ENCODE data around the gene TRMT10A.

TRMT10A gene, protein sequence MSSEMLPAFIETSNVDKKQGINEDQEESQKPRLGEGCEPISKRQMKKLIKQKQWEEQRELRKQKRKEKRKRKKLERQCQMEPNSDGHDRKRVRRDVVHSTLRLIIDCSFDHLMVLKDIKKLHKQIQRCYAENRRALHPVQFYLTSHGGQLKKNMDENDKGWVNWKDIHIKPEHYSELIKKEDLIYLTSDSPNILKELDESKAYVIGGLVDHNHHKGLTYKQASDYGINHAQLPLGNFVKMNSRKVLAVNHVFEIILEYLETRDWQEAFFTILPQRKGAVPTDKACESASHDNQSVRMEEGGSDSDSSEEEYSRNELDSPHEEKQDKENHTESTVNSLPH

DNA sequence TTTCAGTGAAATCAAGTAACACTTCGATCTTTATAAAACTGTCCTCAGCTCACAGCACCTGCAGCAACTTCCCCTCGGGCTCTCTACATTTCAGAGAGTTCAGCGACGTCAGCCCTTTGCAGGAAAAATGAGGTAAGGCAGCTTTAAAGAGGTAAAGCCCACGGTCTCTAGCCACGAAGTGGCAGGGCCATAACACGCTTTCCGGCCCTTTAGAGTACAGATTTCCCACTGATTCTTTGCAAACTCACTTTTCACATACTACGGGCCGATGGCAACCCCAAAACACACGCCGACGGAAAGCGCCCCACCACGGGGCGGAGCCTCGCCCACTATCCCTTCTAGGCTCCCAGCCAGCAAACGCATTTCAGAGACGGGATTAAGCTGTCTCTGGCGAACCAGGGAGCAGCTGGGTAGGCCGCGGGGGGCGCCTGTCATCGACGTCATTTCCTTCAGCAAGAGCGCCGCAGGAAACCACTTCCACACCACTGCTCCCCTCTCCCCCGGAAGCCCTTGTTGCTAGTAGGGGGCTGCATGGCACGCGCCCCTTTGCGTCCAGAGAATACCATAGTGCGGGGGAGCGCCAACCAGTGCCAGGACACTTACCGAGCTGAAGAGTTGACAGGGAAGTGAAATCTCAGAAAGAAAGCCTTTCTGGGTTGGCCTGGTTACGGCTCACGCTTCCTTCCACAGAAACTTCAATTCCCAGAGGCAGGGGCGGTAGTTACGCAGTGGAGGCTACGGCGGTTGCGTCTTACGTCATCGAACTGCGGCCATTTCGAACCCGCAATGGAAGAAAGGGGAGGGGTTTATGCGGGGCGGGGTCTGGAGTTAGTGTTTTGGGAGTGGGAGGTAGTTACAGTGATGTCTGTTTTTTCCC lies at the start of gene TRMT10A:
TSS of gene TRMT10A (minus strand) at position 730 of the 877 bp plus-strand sequence. CDS start 4,701 bp downstream, outside the sequence.
- Mint-ChIP-seq H3K4me1 (ENCODE audit: low read depth) (peaks cover 16% of the 10 kb centered on the region), H3K9me3 (no peaks in the 10 kb centered on the region), H3K27me3 (ENCODE audit: low read depth) (peaks cover 24% of the 10 kb centered on the region)

DNA sequence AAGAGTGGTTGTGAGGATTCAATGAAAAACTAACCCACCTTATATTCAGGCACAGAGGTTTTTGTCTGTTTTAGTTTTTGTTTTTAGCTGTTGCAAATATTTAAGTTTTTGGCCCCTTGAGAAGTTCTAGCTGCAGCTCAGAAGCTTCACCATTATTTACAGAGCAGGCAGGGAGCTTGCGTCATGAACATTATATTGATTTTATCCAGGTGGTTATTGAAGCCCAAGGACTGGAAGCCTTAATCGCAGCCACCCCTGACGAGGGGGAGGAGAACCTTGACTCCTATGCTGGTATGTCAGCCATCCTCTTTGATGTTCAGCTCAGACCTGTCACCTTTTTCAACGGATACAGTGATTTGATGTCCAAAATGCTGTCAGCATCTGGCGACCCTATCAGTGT lies 48.9 kb upstream of the TRMT10A start:
- no peaks in the 10 kb centered on the region for H3K36me3 Mint-ChIP-seq (ENCODE audit: low read depth)
- peaks cover 3% of the 10 kb centered on the region for H3K27me3 Mint-ChIP-seq (ENCODE audit: low read depth)
- H3K4me1 Mint-ChIP-seq (ENCODE audit: low read depth), result no peaks in the 10 kb centered on the region
- no peak overlapping the region for H3K4me3 Mint-ChIP-seq
- no peak overlapping the region for H3K27ac Mint-ChIP-seq
- no peaks in the 10 kb centered on the region for H3K9me3 Mint-ChIP-seq

More for the DNA sequence above, at the start of gene TRMT10A:
- Mint-ChIP-seq H3K4me3 (peak within 1 kb of the TSS; percentile 98), H3K27ac (peak within 1 kb of the TSS; percentile 99), H3K36me3 (ENCODE audit: low read depth) (no peaks in the 10 kb centered on the region)

DNA sequence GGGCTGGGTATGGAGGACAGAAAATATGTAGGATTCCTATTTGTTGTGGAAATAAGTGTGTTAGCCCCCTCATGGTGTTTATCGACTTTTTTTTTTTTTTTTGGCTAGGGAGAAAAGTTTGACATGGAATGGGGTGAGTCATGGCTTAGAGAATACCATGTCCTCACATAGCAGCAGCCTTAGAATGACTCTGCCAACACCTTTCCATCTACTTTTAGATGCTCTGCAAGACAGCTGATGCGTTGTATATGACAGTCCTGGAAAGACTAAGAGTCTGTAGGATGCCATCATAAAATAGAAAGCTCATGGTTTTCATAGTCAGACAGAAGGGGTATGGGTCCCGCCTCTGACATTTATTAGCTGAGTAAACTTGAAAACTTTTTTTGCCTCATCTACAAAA lies 48.4 kb upstream of the TRMT10A start:
- no peaks in the 10 kb centered on the region for H3K9me3 Mint-ChIP-seq
- peaks cover 3% of the 10 kb centered on the region for H3K27me3 Mint-ChIP-seq (ENCODE audit: low read depth)
- no peak overlapping the region for H3K4me3 Mint-ChIP-seq
- H3K4me1 Mint-ChIP-seq (ENCODE audit: low read depth), result no peaks in the 10 kb centered on the region
- H3K36me3 Mint-ChIP-seq (ENCODE audit: low read depth), result no peaks in the 10 kb centered on the region
- H3K27ac Mint-ChIP-seq, result no peak overlapping the region

DNA sequence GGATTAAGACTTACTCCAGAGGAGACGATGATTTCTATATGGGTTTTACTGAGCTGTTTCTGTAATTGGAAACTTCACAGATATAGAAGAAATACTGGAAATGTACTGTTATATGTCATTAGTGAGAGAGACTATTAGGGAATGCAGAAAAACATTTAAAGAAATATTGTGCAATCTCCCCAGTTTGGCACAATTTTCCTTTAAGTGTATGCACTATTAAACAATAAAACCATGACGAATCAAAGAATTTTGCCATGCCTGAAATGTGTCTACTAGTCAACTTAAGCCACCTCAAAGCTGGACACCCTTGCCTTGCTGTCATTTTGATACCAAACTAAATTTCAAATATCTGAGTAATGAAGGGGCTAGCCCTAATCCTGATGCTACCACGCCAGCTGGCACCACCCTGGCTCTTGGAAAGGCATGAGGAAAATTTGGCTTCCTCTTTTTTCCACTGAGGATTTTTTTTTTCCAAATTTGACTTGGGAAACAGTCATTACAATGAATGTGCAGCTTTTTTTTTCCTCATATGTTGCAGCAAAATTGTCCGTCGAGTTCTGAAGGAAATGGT lies 46.9 kb upstream of the TRMT10A start:
- H3K9me3 Mint-ChIP-seq, result no peaks in the 10 kb centered on the region
- peaks cover 5% of the 10 kb centered on the region for H3K27me3 Mint-ChIP-seq (ENCODE audit: low read depth)
- no peak overlapping the region for H3K27ac Mint-ChIP-seq
- no peaks in the 10 kb centered on the region for H3K4me1 Mint-ChIP-seq (ENCODE audit: low read depth)
- no peak overlapping the region for H3K4me3 Mint-ChIP-seq
- no peaks in the 10 kb centered on the region for H3K36me3 Mint-ChIP-seq (ENCODE audit: low read depth)

DNA sequence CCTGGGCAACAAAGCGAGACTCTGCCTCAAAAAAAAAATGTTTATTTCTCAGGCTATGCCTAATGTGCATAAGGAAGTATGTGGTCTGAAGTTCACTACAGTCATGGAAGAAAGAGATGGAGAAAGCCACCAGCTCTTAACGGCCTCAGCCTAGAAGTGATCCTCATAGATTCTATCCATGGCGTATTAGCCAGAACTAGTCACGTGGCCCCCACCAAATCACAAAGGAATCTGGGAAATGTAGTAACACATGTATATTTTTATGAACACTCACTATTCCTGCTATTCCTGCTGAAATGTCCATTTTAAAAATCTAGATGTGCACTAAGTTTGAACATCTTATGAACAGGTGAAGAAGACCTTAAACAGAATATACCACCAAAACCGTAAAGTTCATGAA lies 44.6 kb upstream of the TRMT10A start:
- Mint-ChIP-seq H3K27ac (no peak overlapping the region), H3K36me3 (ENCODE audit: low read depth) (no peaks in the 10 kb centered on the region), H3K9me3 (no peaks in the 10 kb centered on the region), H3K27me3 (ENCODE audit: low read depth) (peaks cover 18% of the 10 kb centered on the region), H3K4me3 (no peak overlapping the region), H3K4me1 (ENCODE audit: low read depth) (no peaks in the 10 kb centered on the region)

DNA sequence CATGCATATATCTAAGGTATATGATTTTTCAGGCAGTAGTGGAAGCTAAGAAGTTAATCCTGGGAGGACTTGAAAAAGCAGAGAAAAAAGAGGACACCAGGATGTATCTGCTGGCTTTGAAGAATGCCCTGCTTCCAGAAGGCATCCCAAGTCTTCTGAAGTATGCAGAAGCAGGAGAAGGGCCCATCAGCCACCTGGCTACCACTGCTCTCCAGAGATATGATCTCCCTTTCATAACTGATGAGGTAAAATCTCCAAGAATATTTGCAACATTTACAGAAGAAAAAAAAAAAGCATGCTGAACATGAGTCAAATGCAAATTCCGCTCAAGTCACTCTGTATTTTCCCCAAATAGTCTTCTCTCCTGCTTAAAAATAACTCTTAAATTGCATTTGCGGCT lies 42.9 kb upstream of the TRMT10A start:
- no peak overlapping the region for H3K27ac Mint-ChIP-seq
- H3K4me1 Mint-ChIP-seq (ENCODE audit: low read depth), result no peaks in the 10 kb centered on the region
- no peak overlapping the region for H3K4me3 Mint-ChIP-seq
- H3K27me3 Mint-ChIP-seq (ENCODE audit: low read depth), result peaks cover 20% of the 10 kb centered on the region
- no peaks in the 10 kb centered on the region for H3K36me3 Mint-ChIP-seq (ENCODE audit: low read depth)
- no peaks in the 10 kb centered on the region for H3K9me3 Mint-ChIP-seq

DNA sequence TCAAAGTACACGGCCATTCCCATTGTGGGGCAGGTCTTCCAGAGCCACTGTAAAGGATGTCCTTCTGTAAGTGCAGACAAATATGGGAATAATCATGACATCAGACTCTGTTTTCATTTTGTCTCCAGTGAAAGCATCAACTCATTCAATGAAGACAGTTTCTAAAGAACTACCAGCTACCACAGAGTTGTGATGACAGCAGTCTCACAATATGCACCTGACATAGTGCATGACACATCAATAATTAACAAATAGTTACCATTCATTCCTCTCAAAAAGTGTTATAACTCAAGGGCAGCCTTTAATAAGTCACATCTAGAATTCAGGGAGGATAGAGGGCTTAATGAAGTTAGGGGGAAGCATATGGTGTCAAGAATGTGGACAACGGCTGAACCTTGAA lies 31.0 kb upstream of the TRMT10A start:
- H3K4me1 Mint-ChIP-seq (ENCODE audit: low read depth), result no peaks in the 10 kb centered on the region
- H3K4me3 Mint-ChIP-seq, result no peak overlapping the region
- H3K9me3 Mint-ChIP-seq, result no peaks in the 10 kb centered on the region
- no peaks in the 10 kb centered on the region for H3K36me3 Mint-ChIP-seq (ENCODE audit: low read depth)
- no peak overlapping the region for H3K27ac Mint-ChIP-seq
- H3K27me3 Mint-ChIP-seq (ENCODE audit: low read depth), result peaks cover 6% of the 10 kb centered on the region

DNA sequence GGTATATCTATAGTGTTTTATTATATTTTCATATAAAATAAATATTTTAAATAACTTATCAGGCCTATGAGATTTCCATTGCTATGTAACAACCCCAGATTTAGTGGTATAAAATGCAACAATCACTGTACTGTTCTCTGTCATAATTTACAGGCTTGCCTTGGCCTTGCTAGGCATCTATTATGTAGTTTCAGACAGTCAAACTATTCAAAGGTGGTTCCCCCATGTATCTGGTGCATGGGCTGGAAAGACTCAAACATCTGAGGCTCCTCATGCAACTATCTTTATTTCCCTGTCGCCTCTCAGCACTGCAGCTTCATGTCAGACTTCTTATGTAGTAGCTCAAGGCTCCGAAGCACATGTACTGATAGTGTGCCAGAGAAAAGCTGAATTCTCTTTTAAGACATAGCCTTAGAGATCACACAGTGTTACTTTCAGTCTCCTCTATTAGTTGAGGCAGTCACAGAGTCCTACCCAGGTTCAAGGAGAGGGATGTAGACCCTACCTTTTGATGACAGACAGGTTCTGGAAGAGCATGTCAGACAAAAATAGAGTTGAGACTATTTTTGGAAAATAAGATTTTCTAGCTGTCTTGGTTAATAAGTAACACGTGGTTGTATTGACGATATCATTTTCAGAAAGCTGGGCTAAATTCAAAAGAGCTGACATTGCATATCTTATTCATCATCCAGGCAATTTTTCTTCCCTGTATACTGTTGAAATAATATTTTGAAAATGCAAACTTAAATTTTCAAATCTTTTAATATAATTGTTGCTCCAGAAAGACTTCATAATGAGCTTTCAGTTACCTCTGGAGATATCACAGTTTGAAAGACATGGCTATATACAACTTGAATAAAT lies 30.2 kb upstream of the TRMT10A start:
- Mint-ChIP-seq H3K4me1 (ENCODE audit: low read depth) (no peaks in the 10 kb centered on the region), H3K4me3 (no peak overlapping the region), H3K27me3 (ENCODE audit: low read depth) (peaks cover 6% of the 10 kb centered on the region), H3K27ac (no peak overlapping the region), H3K9me3 (no peaks in the 10 kb centered on the region), H3K36me3 (ENCODE audit: low read depth) (no peaks in the 10 kb centered on the region)

DNA sequence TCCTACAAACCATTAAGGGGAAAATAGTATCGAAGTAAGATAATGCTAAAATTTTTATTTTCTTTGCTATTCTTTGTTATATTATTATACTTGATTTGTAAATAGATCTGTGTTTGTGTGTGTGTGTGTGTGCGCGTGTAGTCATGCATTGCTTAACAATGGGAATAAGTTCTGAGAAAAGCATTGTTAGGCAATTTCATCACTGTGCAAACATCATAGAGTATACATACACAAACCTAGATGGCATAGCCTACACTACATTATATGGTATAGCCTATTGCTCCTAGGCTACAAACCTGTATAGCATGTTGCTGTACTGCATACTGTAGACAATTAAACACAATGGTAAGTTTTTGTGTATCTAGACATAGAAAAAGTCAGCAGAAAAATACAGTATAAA lies 27.9 kb upstream of the TRMT10A start:
- no peak overlapping the region for H3K4me3 Mint-ChIP-seq
- no peak overlapping the region for H3K27ac Mint-ChIP-seq
- no peaks in the 10 kb centered on the region for H3K9me3 Mint-ChIP-seq
- no peaks in the 10 kb centered on the region for H3K36me3 Mint-ChIP-seq (ENCODE audit: low read depth)
- H3K27me3 Mint-ChIP-seq (ENCODE audit: low read depth), result peaks cover 4% of the 10 kb centered on the region
- H3K4me1 Mint-ChIP-seq (ENCODE audit: low read depth), result no peaks in the 10 kb centered on the region

DNA sequence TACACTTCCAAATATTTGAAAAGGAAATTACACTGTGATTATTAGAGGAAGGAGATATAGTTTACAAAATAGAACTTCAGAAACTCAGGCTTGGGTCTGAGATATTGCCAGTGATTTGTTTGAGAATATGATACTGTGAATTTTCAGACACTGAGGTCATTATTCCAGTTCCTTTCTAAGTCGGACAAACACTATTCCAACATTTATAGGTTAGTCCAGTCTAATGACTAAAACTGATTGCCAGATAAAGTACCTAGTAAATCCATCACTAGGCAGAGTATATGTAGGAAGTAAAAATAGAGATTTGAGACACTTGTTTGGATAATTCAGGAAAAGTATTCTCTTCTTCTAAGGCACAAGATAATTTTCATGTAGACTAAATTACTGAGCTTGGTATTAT lies 24.0 kb upstream of the TRMT10A start:
- H3K27me3 Mint-ChIP-seq (ENCODE audit: low read depth), result peaks cover 12% of the 10 kb centered on the region
- no peaks in the 10 kb centered on the region for H3K4me1 Mint-ChIP-seq (ENCODE audit: low read depth)
- H3K36me3 Mint-ChIP-seq (ENCODE audit: low read depth), result no peaks in the 10 kb centered on the region
- no peaks in the 10 kb centered on the region for H3K9me3 Mint-ChIP-seq
- H3K4me3 Mint-ChIP-seq, result no peak overlapping the region
- no peak overlapping the region for H3K27ac Mint-ChIP-seq

DNA sequence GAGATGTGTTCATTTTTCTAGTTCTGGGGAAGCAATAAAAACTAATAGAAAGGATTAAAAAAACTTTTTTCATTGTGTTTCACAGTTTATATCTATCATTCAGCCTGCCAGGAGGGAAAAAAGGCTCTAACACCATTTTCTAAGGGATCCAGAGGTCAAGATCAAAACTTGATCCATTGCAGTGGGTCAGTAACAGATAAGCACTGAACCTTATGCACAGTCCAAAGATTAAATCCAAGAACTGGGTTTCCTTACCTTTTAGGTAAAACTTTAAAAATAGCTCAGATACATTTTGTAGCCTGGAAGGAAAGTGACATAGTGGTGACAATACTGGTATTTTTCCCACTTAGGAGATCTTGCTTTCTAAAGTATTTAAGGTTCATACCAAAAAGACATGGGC lies 23.5 kb upstream of the TRMT10A start:
- Mint-ChIP-seq H3K4me3 (no peak overlapping the region), H3K9me3 (no peaks in the 10 kb centered on the region), H3K27me3 (ENCODE audit: low read depth) (peaks cover 14% of the 10 kb centered on the region), H3K36me3 (ENCODE audit: low read depth) (no peaks in the 10 kb centered on the region), H3K27ac (no peak overlapping the region), H3K4me1 (ENCODE audit: low read depth) (no peaks in the 10 kb centered on the region)

DNA sequence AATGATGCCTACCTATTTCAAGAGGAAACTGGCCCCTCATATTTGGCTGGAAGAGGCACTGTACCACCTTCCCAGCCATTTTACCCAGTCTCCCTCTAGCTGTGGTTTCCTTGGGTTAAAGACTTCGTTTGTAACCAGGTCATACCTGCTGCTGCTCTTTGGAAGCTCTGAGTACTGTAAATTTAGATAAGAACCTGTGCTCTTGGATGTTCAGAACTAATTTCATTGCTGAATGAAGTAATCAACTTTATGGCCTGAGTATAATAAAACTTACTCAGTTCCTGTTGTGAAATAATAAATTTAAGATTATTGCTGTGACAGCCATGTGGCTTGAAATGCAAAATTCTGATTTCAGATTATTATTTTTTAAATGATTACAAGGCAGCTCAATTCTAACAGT lies 23.0 kb upstream of the TRMT10A start:
- no peak overlapping the region for H3K27ac Mint-ChIP-seq
- peaks cover 17% of the 10 kb centered on the region for H3K27me3 Mint-ChIP-seq (ENCODE audit: low read depth)
- no peaks in the 10 kb centered on the region for H3K9me3 Mint-ChIP-seq
- no peak overlapping the region for H3K4me3 Mint-ChIP-seq
- H3K36me3 Mint-ChIP-seq (ENCODE audit: low read depth), result no peaks in the 10 kb centered on the region
- H3K4me1 Mint-ChIP-seq (ENCODE audit: low read depth), result no peaks in the 10 kb centered on the region

DNA sequence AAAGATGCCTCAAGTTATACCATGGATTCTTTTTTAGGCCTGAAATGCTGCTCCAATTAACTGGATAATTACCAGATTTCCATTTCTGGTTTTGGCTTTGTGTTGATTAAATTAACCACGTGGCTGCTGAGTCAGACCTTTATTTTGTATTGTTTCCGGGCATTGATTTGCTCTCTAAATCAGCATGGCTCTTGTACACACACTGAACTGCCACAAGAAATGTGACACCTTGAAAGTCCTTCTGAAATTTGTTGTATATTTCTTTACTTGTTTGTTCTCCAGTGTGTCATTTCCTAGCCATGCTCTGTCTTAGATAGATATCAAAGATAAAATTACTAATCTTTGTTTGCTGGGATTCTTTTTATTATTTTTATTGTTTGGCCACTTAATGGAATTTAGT lies 22.5 kb upstream of the TRMT10A start:
- Mint-ChIP-seq H3K9me3 (no peaks in the 10 kb centered on the region), H3K27ac (no peak overlapping the region), H3K27me3 (ENCODE audit: low read depth) (peaks cover 17% of the 10 kb centered on the region), H3K4me1 (ENCODE audit: low read depth) (no peaks in the 10 kb centered on the region), H3K36me3 (ENCODE audit: low read depth) (no peaks in the 10 kb centered on the region), H3K4me3 (no peak overlapping the region)

DNA sequence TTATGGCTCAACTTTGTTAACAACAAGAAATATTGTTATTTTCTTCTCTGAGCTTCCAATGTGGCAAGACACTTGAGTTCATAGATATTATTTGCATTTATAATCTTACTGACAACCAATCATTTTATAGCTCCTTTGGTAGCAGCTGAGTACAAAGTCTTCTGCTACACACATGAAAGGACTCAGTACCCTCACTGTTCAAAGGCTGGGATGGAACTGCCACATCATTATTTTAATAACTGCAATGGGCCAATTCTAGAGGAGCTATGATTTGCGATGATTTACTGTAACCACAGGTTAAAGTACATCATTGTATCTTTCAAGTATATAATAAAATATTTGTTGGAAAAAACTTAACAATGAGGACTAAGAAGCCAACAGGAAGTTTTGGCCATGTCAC lies 21.7 kb upstream of the TRMT10A start:
- no peak overlapping the region for H3K27ac Mint-ChIP-seq
- H3K36me3 Mint-ChIP-seq (ENCODE audit: low read depth), result no peaks in the 10 kb centered on the region

More for the DNA sequence above, 21.7 kb upstream of the TRMT10A start:
- Mint-ChIP-seq H3K27me3 (ENCODE audit: low read depth) (peaks cover 17% of the 10 kb centered on the region), H3K9me3 (no peaks in the 10 kb centered on the region), H3K4me3 (no peak overlapping the region), H3K4me1 (ENCODE audit: low read depth) (no peaks in the 10 kb centered on the region)

All from T-helper 1 cell treated with Interleukin-12 subunit alpha and Interleukin-12 subunit beta and Interleukin-4 antibody, amounts not matched to agents 30 μg/mL and 1 μg/mL, for 36 hours (primary cell).